ENCODE measurements around the gene GGTLC1.

DNA sequence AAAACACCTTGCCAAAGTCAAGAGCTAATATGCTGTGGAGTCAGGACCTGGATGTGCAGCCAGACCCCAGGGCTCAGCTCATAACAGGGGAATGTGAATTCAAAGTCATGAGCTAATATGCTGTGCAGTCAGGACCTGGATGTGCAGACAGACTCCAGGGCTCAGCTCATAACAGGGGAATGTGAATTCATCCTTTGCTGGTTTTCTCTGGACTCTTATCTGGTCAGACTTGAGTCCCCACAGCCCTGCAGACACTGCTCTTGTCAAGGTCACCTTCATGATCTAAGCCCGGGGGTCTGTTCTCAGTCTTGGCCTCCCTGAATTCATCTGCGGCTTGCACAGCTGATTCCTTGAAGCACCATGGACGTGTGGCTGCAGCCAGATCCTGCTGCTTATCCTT lies 19.2 kb upstream of the GGTLC1 start:
- TF ChIP-seq, protein P1, sequence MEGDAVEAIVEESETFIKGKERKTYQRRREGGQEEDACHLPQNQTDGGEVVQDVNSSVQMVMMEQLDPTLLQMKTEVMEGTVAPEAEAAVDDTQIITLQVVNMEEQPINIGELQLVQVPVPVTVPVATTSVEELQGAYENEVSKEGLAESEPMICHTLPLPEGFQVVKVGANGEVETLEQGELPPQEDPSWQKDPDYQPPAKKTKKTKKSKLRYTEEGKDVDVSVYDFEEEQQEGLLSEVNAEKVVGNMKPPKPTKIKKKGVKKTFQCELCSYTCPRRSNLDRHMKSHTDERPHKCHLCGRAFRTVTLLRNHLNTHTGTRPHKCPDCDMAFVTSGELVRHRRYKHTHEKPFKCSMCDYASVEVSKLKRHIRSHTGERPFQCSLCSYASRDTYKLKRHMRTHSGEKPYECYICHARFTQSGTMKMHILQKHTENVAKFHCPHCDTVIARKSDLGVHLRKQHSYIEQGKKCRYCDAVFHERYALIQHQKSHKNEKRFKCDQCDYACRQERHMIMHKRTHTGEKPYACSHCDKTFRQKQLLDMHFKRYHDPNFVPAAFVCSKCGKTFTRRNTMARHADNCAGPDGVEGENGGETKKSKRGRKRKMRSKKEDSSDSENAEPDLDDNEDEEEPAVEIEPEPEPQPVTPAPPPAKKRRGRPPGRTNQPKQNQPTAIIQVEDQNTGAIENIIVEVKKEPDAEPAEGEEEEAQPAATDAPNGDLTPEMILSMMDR (IDR thresholded peaks at IDR 0.05) = no peak
- no peak for TF ChIP-seq POLR2A (IDR thresholded peaks at IDR 0.05)
